Heart right ventricle (tissue), 16 donors: ENCODE measurements around the gene CTSA. TPM values are rescaled to one million over a fixed set of nuclear protein-coding genes. Genes with fewer than 3 reads are reported as not detected.

Experiments used
- ATAC-seq, 8 donors: fragments of 200-7000 bp; cut with Tn5 transposase; one replicate each; pipeline ENCODE4 v1.9.1; 2020; ENCODE audit warnings: mild to moderate bottlenecking in 8 of 8, moderate library complexity in 8 of 8, moderate number of reproducible peaks in 1 of 8
- DNase-seq, 2 donors: peaks; one replicate each; pipeline ENCODE4 v3.0.0-alpha.2; 2020
- H3K27ac ChIP-seq, 10 donors: fragments of 200-600 bp; sonication (generic) in 2 of 10; one replicate each; pipeline versions ENCODE4 v1.5.0 to v1.8.0; 2020 to 2022; ENCODE audit warnings: mild to moderate bottlenecking in 3 of 10
- H3K27me3 ChIP-seq, 7 donors: fragments of 200-600 bp; one replicate each; pipeline ENCODE4 v1.8.0; 2021 to 2022; ENCODE audit warnings: mild to moderate bottlenecking in 2 of 7
- H3K36me3 ChIP-seq, 9 donors: fragments of 200-600 bp; sonication (generic) in 1 of 9; one replicate each; pipeline versions ENCODE4 v1.5.0 to v1.8.0; 2020 to 2022; ENCODE audit warnings: mild to moderate bottlenecking in 2 of 9
- H3K4me1 ChIP-seq, 9 donors: fragments of 200-600 bp; sonication (generic) in 1 of 9; one replicate each; pipeline versions ENCODE4 v1.5.0 to v1.8.0; 2020 to 2022; ENCODE audit warnings: mild to moderate bottlenecking in 4 of 9
- H3K4me3 ChIP-seq, 10 donors: fragments of 200-600 bp; sonication (generic) in 2 of 10; one replicate each; pipeline versions ENCODE4 v1.5.0 to v1.8.0; 2020 to 2022; ENCODE audit warnings: mild to moderate bottlenecking in 7 of 10, moderate library complexity in 2 of 10
- H3K9me3 ChIP-seq, 11 donors: fragments of 200-600 bp in 10 of 11; sonication (generic) in 2 of 11; one replicate each; pipeline versions ENCODE4 v1.5.0 to v1.8.0; 2013 to 2022; ENCODE audit warnings: mild to moderate bottlenecking in 2 of 11, control low read depth in 1 of 11, moderate library complexity in 1 of 11
- CTCF ChIP-seq, 9 donors: fragments of 200-600 bp; sonication (generic) in 2 of 9; IDR thresholded peaks; one replicate each; pipeline versions ENCODE4 v1.5.0 to v1.8.0; 2021 to 2022; ENCODE audit warnings: antibody characterized with exemption in 9 of 9, mild to moderate bottlenecking in 5 of 9, moderate library complexity in 1 of 9
- WGBS, 2 donors: extraction: QIAGEN DNeasy Blood & Tissue Kit; methylation state at CpG; one replicate each; pipeline ENCODE4 v1.1.7; 2013; ENCODE audit warnings: inconsistent platforms in 1 of 2; 5-methylcytosine and 5-hydroxymethylcytosine counted together
- intact Hi-C, 10 donors: fragments of 100-400 bp; cut with DNase I; formaldehyde crosslinking; loops; one replicate each; pipeline versions ENCODE4 v1.11.1 to v1.14.2; 2022
- long read RNA-seq, 3 donors: library from polyadenylated mRNA; unstranded; transcript quantifications; one replicate each; pipeline ENCODE4 v2.0.0, GENCODE V29; 2020 to 2021
- polyA plus RNA-seq, 2 donors: library from polyadenylated mRNA; stranded (reverse); fragments of 200-250 nt; gene quantifications; one replicate each; pipeline ENCODE4 v1.2.3, GENCODE V29; 2013
- total RNA-seq, 10 donors: library from RNA; stranded (reverse); fragmentation: NEBNext Ultra II Directional in 3 of 10; extraction: Animal tissue kit (Norgen Biotek cat#: 25700) in 3 of 10; gene quantifications; one replicate each; pipeline versions ENCODE4 v1.2.1 to v1.2.4, GENCODE V29; 2021 to 2023
- donor health status: Arrhythmogenic right ventricular cardiomyopathy.
- donor health status: ischemic (EF 13 %, LVEDD 7.1; RV severe dilation, severe dysfunction).
- donor health status: healthy with polysubstance abuse.
- donor health status: DM: no; HTN: yes; CAD: no.
- donor health status: DM: no; HTN: no; CAD: no.
- donor health status: ischemic (EF 25% LVEDD 6.9; RV normal size, moderate dysfunction).
- donor health status: ischemic (EF 25% LVEDD 5.7; RV mildly dilated, moderate dysfunction).
- donor health status: healthy.
- donor health status: DM: yes; HTN: yes; CAD: no.
- donor health status: Ischemic cardiomyopathy.
- donor health status: ischemic (EF 35%, LVEDD 5.7; RV mildly dilated, moderate dysfunction).
- donor health status: nonischemic (EF 11% LVEDD 7.7; RV severe dilation, severe dysfunction).
- donor health status: DM: yes; HTN: yes; CAD: no.
- donor health status: PGD.
- donor health status: ischemic (EF 29% LVEDD 5.4; RV normal size, mild dysfunction).
- donor health status: nonischemic (EF 23%, LVEDD 6.1; RV moderate dilation, normal function).

Gene CTSA
- 100 to 1,000 TPM in 8 of 10 donors, 10 to 100 TPM in 2; 75.1 to 173 (median 112) TPM for total RNA-seq
- polyA plus RNA-seq = 10 to 100 TPM; 77.4 to 98.7 TPM
- long read RNA-seq, donor 1, transcript CTSA-204 (15 exons, 2,149 nt) = major isoform, 104 of 188 reads
- long read RNA-seq, donor 1, transcript CTSA-203 (14 exons, 1,972 nt) = minor isoform, 20 of 188 reads
- long read RNA-seq, donor 1, transcript CTSA-207 (2 exons, 2,183 nt) = minor isoform, 27 of 188 reads
- long read RNA-seq, donor 1, partial matches to known transcripts = 24 of 188 reads
- long read RNA-seq, donor 1, other reads (novel, unspliced or antisense) = 9 of 188 reads
- long read RNA-seq, donor 2, transcript CTSA-207 (2 exons, 2,183 nt) = minor isoform, 42 of 215 reads
- long read RNA-seq, donor 2, transcript CTSA-203 (14 exons, 1,972 nt) = minor isoform, 12 of 215 reads
- long read RNA-seq, donor 2, transcript CTSA-204 (15 exons, 2,149 nt) = major isoform, 99 of 215 reads
- long read RNA-seq, donor 2, partial matches to known transcripts = 50 of 215 reads
- long read RNA-seq, donor 2, other reads (novel, unspliced or antisense) = 7 of 215 reads
- long read RNA-seq, donor 3, transcript CTSA-204 (15 exons, 2,149 nt) = major isoform, 162 of 237 reads
- long read RNA-seq, donor 3, transcript CTSA-203 (14 exons, 1,972 nt) = minor isoform, 17 of 237 reads
- long read RNA-seq, donor 3, partial matches to known transcripts = 44 of 237 reads
- long read RNA-seq, donor 3, other reads (novel, unspliced or antisense) = 9 of 237 reads

- H3K4me1 ChIP-seq = peaks cover 10 to 47% (median 30%) of the 10 kb centered on the region in 9 donors
- no peaks in the 10 kb centered on the region for H3K27me3 ChIP-seq
- no peaks in the 10 kb centered on the region for H3K9me3 ChIP-seq
- ATAC-seq (peak; percentile 88 to 96 (median 92)), DNase-seq (peak; percentile 94 to 95)
- peaks cover 0 to 67% (median 32%) of the 10 kb centered on the region in 9 donors for H3K36me3 ChIP-seq
- H3K27ac ChIP-seq = peak within 1 kb of the TSS; percentile 78 to 97 (median 92)
- H3K4me3 ChIP-seq = peak within 1 kb of the TSS; percentile 69 to 88 (median 74)
- WGBS, 2 donors = 0 to 1% methylated on average over 75 to 78 of the region's 78 CpGs
- intact Hi-C loops = loop anchor here in 6 of 10 donors (2.0 to 10.0 kb wide), 5 partner anchors 20 to 80 kb away; partner anchors contain the start of gene PCIF1 (in 5 of the 6)
- peak in 2 of 9 donors; percentile 11 to 21 for TF ChIP-seq CTCF (IDR thresholded peaks at IDR 0.05)
Observed at GRCh38 chr20:45890985-45891983, at the start of gene CTSA, which contains the start of gene NEURL2. Gene CTSA (plus strand): TSS chr20:45891335. CDS start chr20:45891569, 234 bp downstream. Gene NEURL2 (minus strand): TSS chr20:45891208. CDS start chr20:45890991, 217 bp downstream.

GRCh38 chr20:45841407-45842129, 49.6 kb upstream of the CTSA start:
- 91 to 93% methylated on average over 10 of the region's 10 CpGs for WGBS, 2 donors
- Histone ChIP-seq H3K4me1 (peaks cover 2 to 43% (median 25%) of the 10 kb centered on the region in 9 donors), H3K27ac (peak overlapping the region in 4 of 10 donors; percentile 38 to 62 (median 56)), H3K4me3 (no peak overlapping the region), H3K36me3 (peaks cover 6 to 100% (median 41%) of the 10 kb centered on the region in 9 donors), H3K9me3 (no peaks in the 10 kb centered on the region), H3K27me3 (no peaks in the 10 kb centered on the region)
- DNase-seq (peak in 1 of 2 donors; percentile 28), ATAC-seq (peak in 4 of 8 donors; percentile 3 to 11 (median 8))
- intact Hi-C loops = no loop called here
- TF ChIP-seq CTCF (IDR thresholded peaks at IDR 0.05) = no peak

GRCh38 chr20:45842169-45842812, 48.8 kb upstream of the CTSA start:
- no peak for TF ChIP-seq CTCF (IDR thresholded peaks at IDR 0.05)
- H3K36me3 ChIP-seq = peaks cover 6 to 100% (median 41%) of the 10 kb centered on the region in 9 donors
- peaks cover 2 to 36% (median 18%) of the 10 kb centered on the region in 9 donors for H3K4me1 ChIP-seq
- DNase-seq (no peak), ATAC-seq (peak in 5 of 8 donors; percentile 13 to 48 (median 23))
- 57 to 66% methylated on average over 5 of the region's 5 CpGs for WGBS, 2 donors
- H3K4me3 ChIP-seq = no peak overlapping the region
- H3K9me3 ChIP-seq = no peaks in the 10 kb centered on the region
- intact Hi-C loops = no loop called here
- H3K27me3 ChIP-seq = no peaks in the 10 kb centered on the region
- H3K27ac ChIP-seq = peak overlapping the region in 8 of 10 donors; percentile 11 to 62 (median 46)
